MM.1S (cell line): ENCODE results near the gene EAF1.
A peak's percentile ranks its signal among the peaks of the same experiment; 100 is the strongest.

Experiments used
- EZH2 ChIP-seq: fragments of 300-600 bp; sonication (generic); optimal IDR thresholded peaks from 2 replicates; pipeline ENCODE3; 2017; ENCODE audit warnings: low read depth, mild to moderate bottlenecking, antibody characterized with exemption, low read length, mixed read lengths
- TF ChIP-seq, protein P1 (sequence below): fragments of 300-600 bp; sonication (generic); IDR thresholded peaks from 2 replicates; pipeline ENCODE4 v1.5.1; 2016; ENCODE audit warnings: antibody characterized with exemption, low read length, mixed read lengths

DNA sequence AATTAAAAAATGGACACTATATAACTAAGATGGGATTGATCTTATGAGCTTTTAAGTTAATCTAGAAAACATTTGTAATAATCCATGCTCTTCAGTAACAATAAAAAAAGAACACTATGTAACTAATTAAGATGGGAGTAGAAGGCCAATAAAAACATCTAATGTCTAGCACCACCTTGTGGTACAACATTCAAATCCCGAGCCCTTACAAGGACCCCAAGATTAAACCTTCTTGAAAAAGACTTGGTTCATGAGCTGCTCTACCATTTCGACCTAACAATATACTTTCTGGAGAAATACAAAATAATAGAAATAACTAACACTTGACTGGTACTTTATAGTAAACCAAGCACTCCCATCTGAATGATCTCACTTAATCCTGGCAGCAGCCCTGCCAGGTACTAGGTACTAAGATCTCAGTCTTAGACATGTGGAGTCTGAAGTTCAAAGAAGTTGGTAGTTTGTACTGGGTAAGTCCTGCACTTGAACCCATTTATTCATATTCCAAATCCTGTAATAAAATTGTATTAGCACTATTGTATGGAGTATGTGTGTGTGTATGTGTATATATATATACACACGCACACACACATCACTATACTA, 21.8 kb upstream of the EAF1 start:
- TF ChIP-seq, protein P1, sequence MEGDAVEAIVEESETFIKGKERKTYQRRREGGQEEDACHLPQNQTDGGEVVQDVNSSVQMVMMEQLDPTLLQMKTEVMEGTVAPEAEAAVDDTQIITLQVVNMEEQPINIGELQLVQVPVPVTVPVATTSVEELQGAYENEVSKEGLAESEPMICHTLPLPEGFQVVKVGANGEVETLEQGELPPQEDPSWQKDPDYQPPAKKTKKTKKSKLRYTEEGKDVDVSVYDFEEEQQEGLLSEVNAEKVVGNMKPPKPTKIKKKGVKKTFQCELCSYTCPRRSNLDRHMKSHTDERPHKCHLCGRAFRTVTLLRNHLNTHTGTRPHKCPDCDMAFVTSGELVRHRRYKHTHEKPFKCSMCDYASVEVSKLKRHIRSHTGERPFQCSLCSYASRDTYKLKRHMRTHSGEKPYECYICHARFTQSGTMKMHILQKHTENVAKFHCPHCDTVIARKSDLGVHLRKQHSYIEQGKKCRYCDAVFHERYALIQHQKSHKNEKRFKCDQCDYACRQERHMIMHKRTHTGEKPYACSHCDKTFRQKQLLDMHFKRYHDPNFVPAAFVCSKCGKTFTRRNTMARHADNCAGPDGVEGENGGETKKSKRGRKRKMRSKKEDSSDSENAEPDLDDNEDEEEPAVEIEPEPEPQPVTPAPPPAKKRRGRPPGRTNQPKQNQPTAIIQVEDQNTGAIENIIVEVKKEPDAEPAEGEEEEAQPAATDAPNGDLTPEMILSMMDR = peak; percentile 68
- TF ChIP-seq EZH2 = no peak
